ENCODE results near the gene NUP58. TPM values are rescaled to one million over a fixed set of nuclear protein-coding genes. Genes with fewer than 3 reads are reported as not detected.
"Not testable (repeated sequence)": the region's sequence is repeated elsewhere in the genome, so short reads cannot be mapped to it uniquely, and the experiment has no call there.

Gene NUP58
- total RNA-seq, 1 donor from 2014 or later = 133 TPM

- Histone ChIP-seq H3K36me3 (ENCODE audit: control insufficient read depth, insufficient read depth, low read length) (no peaks in the 10 kb centered on the region), H3K27me3 (ENCODE audit: control insufficient read depth, insufficient read depth, low read length) (no peaks in the 10 kb centered on the region), H3K4me3 (ENCODE audit: low read depth, low read length) (no peak overlapping the region)
- TF ChIP-seq CTCF (IDR thresholded peaks at IDR 0.05; ENCODE audit: insufficient read depth, low read length, severe bottlenecking) = no peak
- DNase-seq (ENCODE audit: low read depth) (no peak), FAIRE-seq (no peak)
These were observed 51.4 kb downstream of the NUP58 start for GRCh38 chr13:25352806-25353205.

- Histone ChIP-seq H3K36me3 (ENCODE audit: control insufficient read depth, insufficient read depth, low read length) (no peaks in the 10 kb centered on the region), H3K4me3 (ENCODE audit: low read depth, low read length) (no peak overlapping the region), H3K27me3 (ENCODE audit: control insufficient read depth, insufficient read depth, low read length) (no peaks in the 10 kb centered on the region)
- no peak for FAIRE-seq
- no peak for DNase-seq (ENCODE audit: low read depth)
- TF ChIP-seq CTCF (IDR thresholded peaks at IDR 0.05; ENCODE audit: insufficient read depth, low read length, severe bottlenecking) = no peak
These were observed 51.9 kb downstream of the NUP58 start for GRCh38 chr13:25353344-25353743.

GRCh38 chr13:25354377-25354776 is 53.0 kb downstream of the NUP58 start:
- DNase-seq (ENCODE audit: low read depth) (no peak), FAIRE-seq (no peak)
- TF ChIP-seq CTCF (IDR thresholded peaks at IDR 0.05; ENCODE audit: insufficient read depth, low read length, severe bottlenecking) = no peak
- Histone ChIP-seq H3K4me3 (ENCODE audit: low read depth, low read length) (no peak overlapping the region), H3K27me3 (ENCODE audit: control insufficient read depth, insufficient read depth, low read length) (no peaks in the 10 kb centered on the region), H3K36me3 (ENCODE audit: control insufficient read depth, insufficient read depth, low read length) (no peaks in the 10 kb centered on the region)

- FAIRE-seq; H3K27me3 ChIP-seq (ENCODE audit: control insufficient read depth, insufficient read depth, low read length); H3K36me3 ChIP-seq (ENCODE audit: control insufficient read depth, insufficient read depth, low read length); DNase-seq (ENCODE audit: low read depth); H3K4me3 ChIP-seq (ENCODE audit: low read depth, low read length): not testable (repeated sequence)
These were observed 59.0 kb downstream of the NUP58 start for GRCh38 chr13:25360443-25360842.

GRCh38 chr13:25365720-25366235 is 64.4 kb downstream of the NUP58 start:
- Histone ChIP-seq H3K27me3 (ENCODE audit: control insufficient read depth, insufficient read depth, low read length) (peaks cover 3% of the 10 kb centered on the region), H3K36me3 (ENCODE audit: control insufficient read depth, insufficient read depth, low read length) (no peaks in the 10 kb centered on the region), H3K4me3 (ENCODE audit: low read depth, low read length) (no peak overlapping the region)
- FAIRE-seq (no peak), DNase-seq (ENCODE audit: low read depth) (no peak)
- TF ChIP-seq CTCF (IDR thresholded peaks at IDR 0.05; ENCODE audit: insufficient read depth, low read length, severe bottlenecking) = no peak

- Histone ChIP-seq H3K27me3 (ENCODE audit: control insufficient read depth, insufficient read depth, low read length) (peaks cover 22% of the 10 kb centered on the region), H3K36me3 (ENCODE audit: control insufficient read depth, insufficient read depth, low read length) (no peaks in the 10 kb centered on the region), H3K4me3 (ENCODE audit: low read depth, low read length) (peak overlapping the region; percentile 12)
- TF ChIP-seq CTCF (IDR thresholded peaks at IDR 0.05; ENCODE audit: insufficient read depth, low read length, severe bottlenecking) = no peak
- no peak for FAIRE-seq
- DNase-seq (ENCODE audit: low read depth) = no peak
These were observed 69.9 kb downstream of the NUP58 start for GRCh38 chr13:25371158-25371874.
